ENCODE data around the gene HESX1. TPM values are rescaled to one million over a fixed set of nuclear protein-coding genes. Genes with fewer than 3 reads are reported as not detected.

Gene HESX1
- total and polyA plus RNA-seq, 2 of the 8 experiments (the other 6 are each of a cell fraction or from before 2014, with no cell fraction given), result 7.1 to 12.0 TPM

- TF ChIP-seq, protein P1, sequence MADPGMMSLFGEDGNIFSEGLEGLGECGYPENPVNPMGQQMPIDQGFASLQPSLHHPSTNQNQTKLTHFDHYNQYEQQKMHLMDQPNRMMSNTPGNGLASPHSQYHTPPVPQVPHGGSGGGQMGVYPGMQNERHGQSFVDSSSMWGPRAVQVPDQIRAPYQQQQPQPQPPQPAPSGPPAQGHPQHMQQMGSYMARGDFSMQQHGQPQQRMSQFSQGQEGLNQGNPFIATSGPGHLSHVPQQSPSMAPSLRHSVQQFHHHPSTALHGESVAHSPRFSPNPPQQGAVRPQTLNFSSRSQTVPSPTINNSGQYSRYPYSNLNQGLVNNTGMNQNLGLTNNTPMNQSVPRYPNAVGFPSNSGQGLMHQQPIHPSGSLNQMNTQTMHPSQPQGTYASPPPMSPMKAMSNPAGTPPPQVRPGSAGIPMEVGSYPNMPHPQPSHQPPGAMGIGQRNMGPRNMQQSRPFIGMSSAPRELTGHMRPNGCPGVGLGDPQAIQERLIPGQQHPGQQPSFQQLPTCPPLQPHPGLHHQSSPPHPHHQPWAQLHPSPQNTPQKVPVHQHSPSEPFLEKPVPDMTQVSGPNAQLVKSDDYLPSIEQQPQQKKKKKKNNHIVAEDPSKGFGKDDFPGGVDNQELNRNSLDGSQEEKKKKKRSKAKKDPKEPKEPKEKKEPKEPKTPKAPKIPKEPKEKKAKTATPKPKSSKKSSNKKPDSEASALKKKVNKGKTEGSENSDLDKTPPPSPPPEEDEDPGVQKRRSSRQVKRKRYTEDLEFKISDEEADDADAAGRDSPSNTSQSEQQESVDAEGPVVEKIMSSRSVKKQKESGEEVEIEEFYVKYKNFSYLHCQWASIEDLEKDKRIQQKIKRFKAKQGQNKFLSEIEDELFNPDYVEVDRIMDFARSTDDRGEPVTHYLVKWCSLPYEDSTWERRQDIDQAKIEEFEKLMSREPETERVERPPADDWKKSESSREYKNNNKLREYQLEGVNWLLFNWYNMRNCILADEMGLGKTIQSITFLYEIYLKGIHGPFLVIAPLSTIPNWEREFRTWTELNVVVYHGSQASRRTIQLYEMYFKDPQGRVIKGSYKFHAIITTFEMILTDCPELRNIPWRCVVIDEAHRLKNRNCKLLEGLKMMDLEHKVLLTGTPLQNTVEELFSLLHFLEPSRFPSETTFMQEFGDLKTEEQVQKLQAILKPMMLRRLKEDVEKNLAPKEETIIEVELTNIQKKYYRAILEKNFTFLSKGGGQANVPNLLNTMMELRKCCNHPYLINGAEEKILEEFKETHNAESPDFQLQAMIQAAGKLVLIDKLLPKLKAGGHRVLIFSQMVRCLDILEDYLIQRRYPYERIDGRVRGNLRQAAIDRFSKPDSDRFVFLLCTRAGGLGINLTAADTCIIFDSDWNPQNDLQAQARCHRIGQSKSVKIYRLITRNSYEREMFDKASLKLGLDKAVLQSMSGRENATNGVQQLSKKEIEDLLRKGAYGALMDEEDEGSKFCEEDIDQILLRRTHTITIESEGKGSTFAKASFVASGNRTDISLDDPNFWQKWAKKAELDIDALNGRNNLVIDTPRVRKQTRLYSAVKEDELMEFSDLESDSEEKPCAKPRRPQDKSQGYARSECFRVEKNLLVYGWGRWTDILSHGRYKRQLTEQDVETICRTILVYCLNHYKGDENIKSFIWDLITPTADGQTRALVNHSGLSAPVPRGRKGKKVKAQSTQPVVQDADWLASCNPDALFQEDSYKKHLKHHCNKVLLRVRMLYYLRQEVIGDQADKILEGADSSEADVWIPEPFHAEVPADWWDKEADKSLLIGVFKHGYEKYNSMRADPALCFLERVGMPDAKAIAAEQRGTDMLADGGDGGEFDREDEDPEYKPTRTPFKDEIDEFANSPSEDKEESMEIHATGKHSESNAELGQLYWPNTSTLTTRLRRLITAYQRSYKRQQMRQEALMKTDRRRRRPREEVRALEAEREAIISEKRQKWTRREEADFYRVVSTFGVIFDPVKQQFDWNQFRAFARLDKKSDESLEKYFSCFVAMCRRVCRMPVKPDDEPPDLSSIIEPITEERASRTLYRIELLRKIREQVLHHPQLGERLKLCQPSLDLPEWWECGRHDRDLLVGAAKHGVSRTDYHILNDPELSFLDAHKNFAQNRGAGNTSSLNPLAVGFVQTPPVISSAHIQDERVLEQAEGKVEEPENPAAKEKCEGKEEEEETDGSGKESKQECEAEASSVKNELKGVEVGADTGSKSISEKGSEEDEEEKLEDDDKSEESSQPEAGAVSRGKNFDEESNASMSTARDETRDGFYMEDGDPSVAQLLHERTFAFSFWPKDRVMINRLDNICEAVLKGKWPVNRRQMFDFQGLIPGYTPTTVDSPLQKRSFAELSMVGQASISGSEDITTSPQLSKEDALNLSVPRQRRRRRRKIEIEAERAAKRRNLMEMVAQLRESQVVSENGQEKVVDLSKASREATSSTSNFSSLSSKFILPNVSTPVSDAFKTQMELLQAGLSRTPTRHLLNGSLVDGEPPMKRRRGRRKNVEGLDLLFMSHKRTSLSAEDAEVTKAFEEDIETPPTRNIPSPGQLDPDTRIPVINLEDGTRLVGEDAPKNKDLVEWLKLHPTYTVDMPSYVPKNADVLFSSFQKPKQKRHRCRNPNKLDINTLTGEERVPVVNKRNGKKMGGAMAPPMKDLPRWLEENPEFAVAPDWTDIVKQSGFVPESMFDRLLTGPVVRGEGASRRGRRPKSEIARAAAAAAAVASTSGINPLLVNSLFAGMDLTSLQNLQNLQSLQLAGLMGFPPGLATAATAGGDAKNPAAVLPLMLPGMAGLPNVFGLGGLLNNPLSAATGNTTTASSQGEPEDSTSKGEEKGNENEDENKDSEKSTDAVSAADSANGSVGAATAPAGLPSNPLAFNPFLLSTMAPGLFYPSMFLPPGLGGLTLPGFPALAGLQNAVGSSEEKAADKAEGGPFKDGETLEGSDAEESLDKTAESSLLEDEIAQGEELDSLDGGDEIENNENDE (IDR thresholded peaks at IDR 0.05; ENCODE audit: insufficient replicate concordance, low read length), result no peak
- TF ChIP-seq GTF2F1 (IDR thresholded peaks at IDR 0.05; ENCODE audit: borderline replicate concordance, low read depth, low read length) (no peak), JUND (IDR thresholded peaks at IDR 0.05; ENCODE audit: low read length) (no peak), RNF2 (IDR thresholded peaks at IDR 0.05; ENCODE audit: borderline replicate concordance, low read depth, low read length, missing control alignments, poor library complexity, severe bottlenecking) (no peak), POLR2A (IDR thresholded peaks at IDR 0.05; ENCODE audit: control extremely low read depth in 1 of 2, low read depth in 2 of 2, low read length in 2 of 2) (no peak), SP4 (IDR thresholded peaks at IDR 0.05; ENCODE audit: low read length) (no peak), POU5F1 (IDR thresholded peaks at IDR 0.05; ENCODE audit: low read depth, low read length) (no peak), MAFK (IDR thresholded peaks at IDR 0.05; ENCODE audit: low read depth, low read length) (no peak)
These were observed 7.8 kb downstream of the HESX1 start (continued) for GRCh38 chr3:57192028-57192427.

All from H1 (cell line).